Measurements from ENCODE around the gene PPP6R2.

The PPP6R2 gene, protein sequence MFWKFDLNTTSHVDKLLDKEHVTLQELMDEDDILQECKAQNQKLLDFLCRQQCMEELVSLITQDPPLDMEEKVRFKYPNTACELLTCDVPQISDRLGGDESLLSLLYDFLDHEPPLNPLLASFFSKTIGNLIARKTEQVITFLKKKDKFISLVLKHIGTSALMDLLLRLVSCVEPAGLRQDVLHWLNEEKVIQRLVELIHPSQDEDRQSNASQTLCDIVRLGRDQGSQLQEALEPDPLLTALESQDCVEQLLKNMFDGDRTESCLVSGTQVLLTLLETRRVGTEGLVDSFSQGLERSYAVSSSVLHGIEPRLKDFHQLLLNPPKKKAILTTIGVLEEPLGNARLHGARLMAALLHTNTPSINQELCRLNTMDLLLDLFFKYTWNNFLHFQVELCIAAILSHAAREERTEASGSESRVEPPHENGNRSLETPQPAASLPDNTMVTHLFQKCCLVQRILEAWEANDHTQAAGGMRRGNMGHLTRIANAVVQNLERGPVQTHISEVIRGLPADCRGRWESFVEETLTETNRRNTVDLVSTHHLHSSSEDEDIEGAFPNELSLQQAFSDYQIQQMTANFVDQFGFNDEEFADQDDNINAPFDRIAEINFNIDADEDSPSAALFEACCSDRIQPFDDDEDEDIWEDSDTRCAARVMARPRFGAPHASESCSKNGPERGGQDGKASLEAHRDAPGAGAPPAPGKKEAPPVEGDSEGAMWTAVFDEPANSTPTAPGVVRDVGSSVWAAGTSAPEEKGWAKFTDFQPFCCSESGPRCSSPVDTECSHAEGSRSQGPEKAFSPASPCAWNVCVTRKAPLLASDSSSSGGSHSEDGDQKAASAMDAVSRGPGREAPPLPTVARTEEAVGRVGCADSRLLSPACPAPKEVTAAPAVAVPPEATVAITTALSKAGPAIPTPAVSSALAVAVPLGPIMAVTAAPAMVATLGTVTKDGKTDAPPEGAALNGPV

DNA sequence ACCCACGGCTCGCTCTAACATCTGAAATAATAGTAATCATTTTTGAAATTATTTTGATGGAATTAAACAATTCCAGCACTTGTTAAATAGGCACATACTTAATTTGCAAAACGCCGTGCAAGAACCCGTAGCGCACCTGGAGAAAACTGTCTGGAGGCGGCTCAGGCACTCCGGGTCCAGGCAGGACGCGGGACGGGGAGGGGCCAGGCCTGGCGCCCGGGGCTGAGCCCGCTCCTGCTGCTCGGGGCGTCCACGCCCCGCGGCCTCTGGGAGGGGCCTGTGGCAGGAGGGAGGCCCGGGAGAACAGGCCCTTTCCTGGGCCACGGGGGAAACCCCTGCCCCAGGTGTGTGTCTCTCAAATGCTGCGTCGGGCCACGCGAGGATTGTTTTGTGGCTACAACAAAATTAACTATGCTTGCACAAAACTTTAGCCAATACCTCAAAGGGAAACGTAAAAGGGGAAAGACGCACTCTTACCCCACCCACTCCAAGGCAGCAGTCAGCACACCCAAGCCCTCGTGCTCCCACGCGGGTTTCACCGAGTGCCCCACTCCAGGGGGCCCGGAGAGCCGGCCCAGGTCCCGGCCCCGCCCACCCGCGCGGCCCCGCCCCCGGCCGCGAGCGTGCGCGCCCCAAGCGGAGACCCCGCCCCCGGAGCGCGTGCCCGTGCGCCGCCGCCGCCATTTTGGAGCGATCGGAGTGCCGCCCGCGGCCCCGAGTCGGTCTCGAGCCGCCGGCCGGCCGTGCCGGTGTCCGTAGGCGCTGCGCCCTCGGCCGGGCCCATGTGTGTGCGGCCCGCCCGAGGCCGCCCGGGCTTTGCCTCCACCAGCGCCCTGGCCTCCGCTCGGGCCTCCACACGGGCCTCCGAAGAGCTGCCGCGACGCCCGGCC lies at the start of gene PPP6R2:
Gene PPP6R2 (plus strand): TSS at position 677 of the 890 bp plus-strand sequence. CDS start 50,582 bp downstream, outside the sequence.
- DNase-seq, result peak; percentile 68
- in situ Hi-C loops (cut with HindIII; ENCODE audit: low pct_ligation_motif_present, low pct_unique_long_range_greater_than_20kb, low sequenced_read_pairs), result no loop called here

DNA sequence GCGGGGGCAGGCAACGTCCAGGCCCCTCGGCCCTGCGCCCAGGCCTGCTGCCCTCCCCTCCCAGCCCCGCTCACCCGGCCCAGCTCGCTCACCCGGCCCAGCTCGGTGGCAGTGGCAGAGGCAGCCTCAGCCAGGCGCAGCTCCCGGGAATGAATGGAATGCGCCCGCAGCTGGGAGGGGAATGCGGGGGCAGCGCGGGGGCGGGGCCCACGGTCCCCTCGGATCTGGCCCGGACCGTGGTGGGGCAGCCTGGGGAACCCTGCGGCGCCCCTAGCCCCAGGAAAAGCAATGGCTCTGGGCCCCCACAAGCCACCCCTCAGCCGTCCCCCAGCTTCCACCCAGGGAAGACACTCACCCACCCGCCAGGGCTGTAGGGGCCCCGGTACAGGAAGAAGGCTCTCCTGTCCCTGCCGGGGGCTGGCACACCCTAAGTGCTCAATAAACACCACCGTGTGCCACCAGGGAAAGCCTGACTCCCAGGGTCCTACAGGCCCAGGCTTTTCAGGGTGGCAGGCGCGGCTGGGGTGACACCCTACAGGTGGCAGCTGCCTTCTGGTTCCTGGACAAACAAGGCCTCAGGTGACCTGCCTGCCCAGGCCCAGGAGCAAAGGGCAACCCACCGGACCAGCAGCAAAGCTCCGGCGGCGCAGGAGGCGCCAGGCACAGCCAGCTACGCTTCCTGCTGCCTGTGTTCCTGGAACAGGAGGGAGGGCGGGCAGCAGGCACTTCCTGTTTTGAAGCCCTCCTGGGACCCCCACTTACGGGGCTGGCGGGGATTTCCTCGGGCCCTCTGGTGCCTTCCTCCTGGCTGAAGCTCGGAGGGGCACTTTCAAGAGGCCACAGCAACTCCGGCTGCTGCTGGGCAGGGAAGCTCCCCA lies 49.4 kb upstream of the PPP6R2 start:
- DNase-seq, result peak; percentile 80
- in situ Hi-C loops (cut with HindIII; ENCODE audit: low pct_ligation_motif_present, low pct_unique_long_range_greater_than_20kb, low sequenced_read_pairs), result no loop called here

DNA sequence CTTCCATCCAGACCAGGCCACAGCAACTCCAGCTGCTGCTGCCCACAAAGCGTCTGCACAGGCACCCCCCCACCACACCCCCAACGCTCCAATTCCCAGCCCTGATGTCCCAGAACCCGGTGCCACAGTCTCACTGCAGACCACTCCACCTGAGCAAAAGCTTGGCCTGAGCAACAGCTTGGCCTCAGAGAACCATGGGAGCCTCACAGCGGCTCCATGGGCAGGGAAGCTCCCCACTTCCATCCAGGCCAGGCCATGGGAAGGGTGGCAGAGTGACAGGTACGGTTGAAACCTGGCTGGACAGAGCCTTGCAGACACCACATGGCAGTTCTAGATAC lies 48.8 kb upstream of the PPP6R2 start:
- in situ Hi-C loops (cut with HindIII; ENCODE audit: low pct_ligation_motif_present, low pct_unique_long_range_greater_than_20kb, low sequenced_read_pairs), result no loop called here
- no peak for DNase-seq

DNA sequence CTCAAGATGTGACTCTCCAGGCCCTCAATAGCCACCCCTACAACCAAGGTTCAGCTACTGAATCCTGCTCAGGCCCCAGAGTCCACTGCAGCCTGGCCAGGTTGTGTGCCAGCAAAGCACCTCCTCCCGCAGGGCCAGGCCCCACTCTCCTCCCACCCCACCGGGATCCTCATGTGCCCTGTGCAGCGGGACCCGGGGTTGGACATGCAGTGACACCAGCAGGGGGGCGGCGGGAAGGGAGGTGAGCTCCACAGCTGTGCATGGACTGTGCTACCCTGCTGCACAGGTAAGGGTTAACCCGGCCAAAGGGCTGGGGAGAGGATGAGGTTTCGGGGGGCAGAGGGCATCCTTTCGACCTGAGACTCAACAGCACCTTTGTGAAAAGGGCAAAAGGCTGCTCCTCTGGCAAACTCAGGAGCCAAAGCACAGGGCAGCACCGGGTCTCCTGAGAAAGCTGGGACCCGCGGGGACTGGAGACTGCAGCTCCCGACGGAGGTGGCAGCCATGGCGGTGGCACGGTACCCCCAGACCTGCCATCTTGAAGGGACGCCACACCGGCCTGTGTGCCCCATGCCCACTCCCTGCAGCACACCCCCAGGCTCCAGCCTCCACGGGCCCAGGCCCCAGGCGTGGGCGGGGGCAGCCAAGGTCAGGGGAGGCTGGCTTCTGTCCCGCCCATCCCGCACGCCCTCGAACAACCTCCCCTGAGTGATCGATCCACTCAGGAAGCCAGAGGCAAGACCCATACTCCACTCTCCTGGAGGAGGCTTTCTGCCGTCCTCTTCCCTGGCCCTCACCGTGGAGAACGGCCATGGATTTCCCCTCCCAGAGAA lies 46.3 kb upstream of the PPP6R2 start:
- in situ Hi-C loops (cut with HindIII; ENCODE audit: low pct_ligation_motif_present, low pct_unique_long_range_greater_than_20kb, low sequenced_read_pairs), result no loop called here

DNA sequence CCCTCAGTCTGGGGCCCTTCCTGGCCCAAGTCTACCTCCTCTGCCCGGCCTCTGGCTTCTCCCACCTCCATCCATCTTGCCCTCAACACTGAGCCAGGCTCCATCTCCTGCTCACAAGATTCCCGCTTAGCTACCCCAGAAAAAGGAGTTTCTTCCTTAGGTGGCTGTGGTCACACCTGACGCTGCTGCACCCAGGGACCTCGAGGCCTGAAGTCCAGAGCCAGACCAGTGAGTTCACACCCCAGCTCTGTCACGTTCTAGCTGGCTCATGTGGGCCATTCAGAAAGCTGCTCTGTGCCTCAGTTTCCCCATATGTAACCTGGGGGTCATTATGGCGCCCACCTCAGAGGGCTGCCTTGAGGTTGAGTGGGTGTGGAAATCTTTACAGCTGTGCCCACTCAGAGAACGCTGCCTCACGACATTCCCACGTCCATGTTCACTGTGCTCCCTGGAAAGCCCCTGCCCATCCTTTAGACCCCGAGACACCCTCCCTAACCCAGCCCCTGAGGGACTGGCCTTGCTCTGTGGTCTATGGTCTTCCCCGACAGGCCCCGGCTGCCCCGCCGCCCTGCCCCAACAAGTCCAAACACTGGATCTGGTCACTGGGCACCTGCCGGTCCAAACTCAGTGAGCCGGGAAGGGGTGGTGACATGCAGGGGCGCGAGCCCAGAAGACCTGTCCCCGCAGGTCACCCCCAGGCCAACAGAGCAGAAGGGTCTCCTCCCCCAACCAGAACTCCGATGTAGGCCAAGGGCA lies 45.4 kb upstream of the PPP6R2 start:
- in situ Hi-C loops (cut with HindIII; ENCODE audit: low pct_ligation_motif_present, low pct_unique_long_range_greater_than_20kb, low sequenced_read_pairs), result no loop called here

More for the DNA sequence above, 46.3 kb upstream of the PPP6R2 start:
- DNase-seq, result no peak

DNA sequence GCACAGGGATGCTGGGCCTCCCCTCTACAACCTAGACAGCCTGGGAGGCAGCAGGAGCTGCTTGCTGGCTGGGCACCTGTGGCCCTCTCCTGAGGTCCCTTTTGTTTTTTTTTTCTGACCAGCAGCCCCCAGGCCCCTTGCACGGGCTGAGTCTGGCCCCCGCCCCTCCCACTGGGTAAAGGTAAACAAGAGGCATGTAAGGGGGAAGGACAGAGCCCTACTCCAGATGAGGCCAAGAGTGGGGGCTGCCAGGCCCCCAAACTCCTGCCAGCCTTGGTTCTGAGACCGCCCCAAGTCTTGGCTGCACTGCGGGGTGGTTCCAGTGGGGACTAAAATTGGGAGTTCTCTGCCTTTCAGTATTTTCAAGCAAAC lies 44.9 kb upstream of the PPP6R2 start:
- no peak for DNase-seq
- in situ Hi-C loops (cut with HindIII; ENCODE audit: low pct_ligation_motif_present, low pct_unique_long_range_greater_than_20kb, low sequenced_read_pairs), result no loop called here

More for the DNA sequence above, 45.4 kb upstream of the PPP6R2 start:
- DNase-seq, result no peak

DNA sequence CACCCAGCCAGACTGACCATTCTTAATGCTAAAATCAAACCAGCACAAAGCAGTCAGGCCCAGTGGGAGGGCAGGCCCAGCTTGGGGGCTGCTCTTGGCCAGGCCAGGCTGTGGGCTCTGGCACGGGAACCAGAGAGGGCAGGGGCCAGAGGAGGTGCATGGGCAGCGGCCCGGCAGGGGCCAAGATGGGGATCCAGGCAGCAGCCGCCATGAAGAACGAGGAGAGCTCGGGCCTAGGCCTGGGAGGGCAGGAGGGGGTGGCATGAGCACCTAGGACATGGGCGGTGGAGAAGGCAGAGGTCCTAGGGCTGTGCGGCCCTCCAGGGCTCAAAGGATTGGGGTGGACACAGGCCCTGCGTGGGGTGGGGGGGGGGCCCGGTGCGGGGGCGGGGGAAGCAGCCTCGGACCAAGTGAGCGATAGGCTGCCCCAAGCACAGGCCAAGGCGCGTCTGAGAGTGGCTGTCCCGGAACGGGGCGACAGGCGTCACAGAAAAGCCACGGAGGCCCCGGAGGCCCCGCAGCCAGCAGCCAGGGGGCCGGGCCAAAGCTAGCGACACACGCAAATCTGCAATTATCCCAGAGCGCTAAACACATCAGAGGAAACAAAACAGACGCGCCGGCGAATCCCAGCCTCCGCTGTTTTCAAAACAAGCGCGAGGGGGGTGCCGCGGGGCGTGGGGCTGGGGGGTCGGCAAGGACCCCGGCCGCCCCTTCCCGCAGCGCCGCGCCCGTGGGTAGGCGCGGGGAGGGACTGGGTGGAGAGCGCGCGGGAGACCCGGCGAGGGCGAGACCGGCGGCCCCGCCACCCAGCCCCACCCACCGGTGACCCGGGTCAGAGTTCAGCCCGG lies 44.0 kb upstream of the PPP6R2 start:
- in situ Hi-C loops (cut with HindIII; ENCODE audit: low pct_ligation_motif_present, low pct_unique_long_range_greater_than_20kb, low sequenced_read_pairs), result no loop called here
- DNase-seq, result no peak

DNA sequence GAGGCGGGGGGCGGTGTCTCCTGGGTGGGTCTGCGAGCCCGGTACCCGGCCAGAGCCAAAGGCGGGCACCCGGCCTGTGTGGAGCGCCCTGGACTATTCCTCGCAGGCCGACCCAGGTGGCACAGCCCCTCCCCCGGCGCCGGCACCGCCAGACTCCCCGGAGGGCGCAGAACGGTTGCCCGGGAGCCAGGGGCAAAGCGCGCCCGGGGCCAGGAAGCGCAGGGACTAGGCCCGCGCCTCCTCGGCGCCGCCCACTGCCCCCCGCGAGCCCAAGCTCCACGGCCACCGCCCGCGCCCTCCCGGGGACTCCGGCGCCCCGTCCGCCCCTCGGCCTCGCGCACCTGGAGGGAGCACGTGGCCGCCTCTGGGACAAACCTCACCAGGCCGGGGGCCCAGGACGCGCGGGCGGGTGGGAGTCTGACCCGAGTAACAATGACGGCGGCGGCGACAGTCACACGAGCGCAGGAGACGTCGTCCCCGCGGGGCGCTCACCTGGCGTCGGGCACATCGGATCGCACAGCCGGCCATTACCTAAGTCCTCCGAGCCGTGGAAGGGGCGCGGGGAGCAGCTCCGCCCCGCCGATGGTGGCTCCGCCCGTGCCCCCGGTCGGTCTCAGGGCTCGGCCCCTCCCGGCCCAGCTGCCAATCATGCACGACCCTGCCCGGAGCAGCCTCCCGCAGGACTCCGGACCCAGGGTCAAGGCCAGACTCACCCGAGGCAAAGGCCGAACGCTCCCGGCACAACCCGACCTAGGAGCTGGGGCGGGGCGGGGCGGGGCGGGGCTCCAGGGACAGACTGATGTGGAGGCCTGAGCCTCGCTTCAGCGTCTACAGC lies 43.1 kb upstream of the PPP6R2 start:
- no peak for DNase-seq
- in situ Hi-C loops (cut with HindIII; ENCODE audit: low pct_ligation_motif_present, low pct_unique_long_range_greater_than_20kb, low sequenced_read_pairs), result no loop called here

DNA sequence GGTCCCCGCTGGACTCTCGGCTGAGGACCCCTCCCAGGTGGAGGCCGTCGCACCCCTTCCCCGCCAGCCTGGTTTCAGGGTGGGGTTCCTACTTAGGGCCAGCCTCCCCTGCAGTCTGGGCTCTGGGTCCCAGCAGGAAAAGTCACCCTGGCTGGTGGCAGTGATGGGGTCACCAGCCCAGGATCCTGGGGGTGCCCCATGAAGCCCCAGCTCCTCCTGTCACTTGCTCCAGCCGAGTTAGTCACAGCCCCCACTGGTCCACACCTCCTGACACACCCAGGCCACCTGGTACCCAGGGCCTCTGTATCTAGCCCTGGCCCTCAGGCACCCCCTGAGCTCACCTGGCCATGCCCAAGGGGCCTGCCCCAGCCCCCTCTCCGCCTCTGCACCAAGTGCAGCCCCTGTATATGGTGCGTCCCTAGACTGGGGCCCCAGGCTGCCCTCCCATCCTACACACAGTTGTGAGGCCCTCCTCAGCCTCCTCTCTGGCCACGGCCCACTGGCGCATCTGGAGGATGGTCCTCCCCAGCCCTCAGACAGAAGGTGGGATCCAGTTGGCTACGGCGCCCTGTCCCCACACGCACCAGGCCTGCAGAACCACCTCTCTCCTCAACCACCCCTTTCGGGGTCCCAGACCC lies 42.4 kb upstream of the PPP6R2 start:
- in situ Hi-C loops (cut with HindIII; ENCODE audit: low pct_ligation_motif_present, low pct_unique_long_range_greater_than_20kb, low sequenced_read_pairs), result no loop called here
- no peak for DNase-seq

DNA sequence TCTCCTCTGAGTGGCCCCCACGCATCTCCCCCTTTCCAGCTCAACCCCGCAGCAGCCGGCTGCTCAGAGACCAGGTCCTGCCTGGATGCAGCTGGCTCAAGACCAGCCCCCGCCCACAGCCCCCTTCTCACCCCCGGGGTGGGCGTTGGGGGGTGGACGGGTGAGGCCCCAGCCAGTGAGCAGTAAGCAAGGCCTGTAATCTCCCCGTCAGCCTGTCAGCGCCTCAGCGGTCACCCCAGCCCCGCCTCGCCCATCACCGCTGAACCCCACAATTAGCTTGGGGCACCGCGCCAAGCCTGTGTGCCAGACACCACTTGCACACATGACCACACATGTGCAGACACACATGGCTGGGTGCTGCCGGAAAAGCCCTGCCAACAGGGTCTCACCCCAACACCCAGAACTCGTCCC lies 41.5 kb upstream of the PPP6R2 start:
- in situ Hi-C loops (cut with HindIII; ENCODE audit: low pct_ligation_motif_present, low pct_unique_long_range_greater_than_20kb, low sequenced_read_pairs), result no loop called here
- no peak for DNase-seq

DNA sequence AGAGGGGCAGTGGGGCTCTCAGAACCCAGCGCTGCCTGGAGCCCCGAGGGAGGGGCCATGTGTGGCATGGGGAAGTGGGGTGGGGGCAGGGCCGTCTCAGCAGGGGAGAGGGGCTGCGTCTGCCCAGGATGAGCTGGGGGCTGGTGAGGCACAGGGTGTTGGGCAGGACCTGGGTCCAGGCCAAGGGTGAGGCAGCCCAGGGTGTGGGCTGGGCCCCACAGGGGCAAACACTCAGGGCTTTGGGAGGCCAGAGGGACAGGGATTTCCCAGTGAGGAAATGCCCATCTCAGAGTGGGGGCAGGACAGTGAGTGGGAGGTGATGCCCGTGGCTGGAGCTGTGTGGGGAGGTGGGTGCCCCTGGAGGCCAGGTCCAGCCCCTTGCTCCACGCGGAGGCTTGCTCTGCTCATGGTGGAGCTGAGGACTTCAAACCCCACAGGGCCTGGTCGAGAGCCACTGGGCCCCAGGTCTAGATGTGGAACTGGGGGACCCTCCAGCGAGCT lies 41.0 kb upstream of the PPP6R2 start:
- no peak for DNase-seq
- in situ Hi-C loops (cut with HindIII; ENCODE audit: low pct_ligation_motif_present, low pct_unique_long_range_greater_than_20kb, low sequenced_read_pairs), result no loop called here

DNA sequence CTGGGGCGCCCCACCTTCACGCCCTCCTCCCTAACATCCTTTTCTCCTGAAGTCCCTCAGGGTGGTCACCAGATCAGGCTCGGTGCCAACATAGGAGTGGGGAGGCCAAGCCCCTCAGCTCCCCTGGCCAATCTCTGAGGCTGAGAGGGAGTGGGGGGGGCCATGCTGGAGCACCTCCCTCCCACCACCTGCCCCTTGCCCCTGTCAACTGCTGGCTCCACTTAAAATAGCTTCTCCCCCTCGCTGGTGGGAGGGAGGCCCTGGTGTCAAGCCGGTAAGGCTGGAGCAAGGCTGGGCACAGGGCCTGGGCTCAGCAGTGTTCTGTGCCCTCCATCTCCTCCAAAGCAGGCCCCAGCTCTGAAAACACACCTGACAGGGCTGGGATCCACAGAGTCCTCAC lies 40.6 kb upstream of the PPP6R2 start:
- DNase-seq, result no peak
- in situ Hi-C loops (cut with HindIII; ENCODE audit: low pct_ligation_motif_present, low pct_unique_long_range_greater_than_20kb, low sequenced_read_pairs), result no loop called here

DNA sequence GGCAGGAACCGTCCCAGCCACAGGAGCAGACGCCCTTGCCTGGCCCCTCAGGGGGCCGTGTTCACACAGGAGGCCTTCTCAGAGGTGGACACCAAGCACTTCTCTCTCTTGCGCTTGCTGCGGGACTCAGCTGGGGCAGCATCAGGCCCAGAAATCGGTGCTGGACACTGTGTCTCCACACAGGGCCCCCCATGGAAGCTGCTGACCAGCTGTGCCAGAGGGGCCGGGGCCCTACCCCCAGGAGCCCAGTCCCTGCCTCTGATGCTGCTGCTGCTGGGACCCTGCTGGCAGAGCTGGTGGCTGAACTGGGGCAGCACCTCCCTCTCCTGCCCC lies 39.6 kb upstream of the PPP6R2 start:
- DNase-seq, result no peak

DNA sequence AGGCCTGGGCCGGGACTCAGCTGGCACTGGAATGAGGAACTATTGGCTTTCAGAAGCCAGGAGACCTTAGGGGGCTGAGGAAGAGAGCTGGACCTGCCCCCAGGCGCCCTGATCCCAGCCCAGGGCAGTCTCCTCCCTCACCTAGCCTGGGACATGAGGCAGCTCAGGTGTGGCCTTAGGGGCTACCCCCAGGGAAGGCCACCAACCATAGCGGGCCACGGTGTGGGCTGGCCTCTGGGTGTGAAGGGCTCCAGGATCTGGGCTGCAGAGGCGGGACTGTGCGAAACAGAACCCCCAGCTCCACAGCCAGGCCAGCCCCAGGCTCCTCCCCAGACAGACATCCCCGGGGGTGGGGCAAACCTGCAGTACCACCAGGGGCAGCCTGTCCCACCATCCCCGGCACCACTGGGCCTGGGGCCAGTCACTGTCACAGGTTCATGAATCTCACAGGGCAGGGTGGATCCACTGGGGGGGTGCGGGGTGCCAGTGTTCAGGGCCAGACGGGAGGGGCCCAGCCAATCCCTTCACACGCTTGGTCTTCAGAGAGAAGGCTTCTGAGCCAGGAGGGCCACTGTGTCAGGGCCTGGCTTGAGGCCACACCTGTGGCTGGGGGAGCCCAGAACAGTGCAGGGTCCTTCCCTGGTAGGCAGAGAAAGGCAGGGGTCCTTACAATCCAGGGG lies 39.1 kb upstream of the PPP6R2 start:
- DNase-seq, result no peak
- in situ Hi-C loops (cut with HindIII; ENCODE audit: low pct_ligation_motif_present, low pct_unique_long_range_greater_than_20kb, low sequenced_read_pairs), result no loop called here

More for the DNA sequence above, 39.6 kb upstream of the PPP6R2 start:
- in situ Hi-C loops (cut with HindIII; ENCODE audit: low pct_ligation_motif_present, low pct_unique_long_range_greater_than_20kb, low sequenced_read_pairs), result no loop called here

Measured in ACHN (cell line).